Measurements from ENCODE around the gene APOBEC3B. TPM values are rescaled to one million over a fixed set of nuclear protein-coding genes. Genes with fewer than 3 reads are reported as not detected.
A peak's percentile ranks its signal among the peaks of the same experiment; 100 is the strongest.
"Not testable (repeated sequence)": the region's sequence is repeated elsewhere in the genome, so short reads cannot be mapped to it uniquely, and the experiment has no call there.

Gene APOBEC3B
- polyA plus RNA-seq, 4 donors = 5.5 to 11.4 (median 7.1) TPM

- no peak for DNase-seq (ENCODE audit: low read depth in 4 of 4, low spot score in 3 of 4)
Observed at GRCh38 chr22:39024519-39025308, 42.6 kb downstream of the APOBEC3B start.

GRCh38 chr22:39026509-39027150, 44.5 kb downstream of the APOBEC3B start:
- no peak for DNase-seq (ENCODE audit: low read depth in 4 of 4, low spot score in 3 of 4)

GRCh38 chr22:39027717-39028116, 45.6 kb downstream of the APOBEC3B start:
- DNase-seq (ENCODE audit: low read depth in 4 of 4, low spot score in 3 of 4) = no peak

- DNase-seq (ENCODE audit: low read depth in 4 of 4, low spot score in 3 of 4) = no peak
Observed at GRCh38 chr22:39028281-39028680, 46.1 kb downstream of the APOBEC3B start.

GRCh38 chr22:39029227-39029626, 47.1 kb downstream of the APOBEC3B start:
- no peak for DNase-seq (ENCODE audit: low read depth in 4 of 4, low spot score in 3 of 4)

- no peak for DNase-seq (ENCODE audit: low read depth in 4 of 4, low spot score in 3 of 4)
Observed at GRCh38 chr22:39030705-39031104, 48.6 kb downstream of the APOBEC3B start.

- not testable (repeated sequence) for DNase-seq (ENCODE audit: low read depth in 4 of 4, low spot score in 3 of 4)
Observed at GRCh38 chr22:39031434-39032295, 49.5 kb downstream of the APOBEC3B start.

- DNase-seq (ENCODE audit: low read depth in 4 of 4, low spot score in 3 of 4) = not testable (repeated sequence)
Observed at GRCh38 chr22:39037071-39037470, 54.9 kb downstream of the APOBEC3B start.

GRCh38 chr22:39039306-39040126, 57.4 kb downstream of the APOBEC3B start:
- DNase-seq (ENCODE audit: low read depth in 4 of 4, low spot score in 3 of 4) = no peak

GRCh38 chr22:39040155-39040537, 58.0 kb downstream of the APOBEC3B start:
- not testable (repeated sequence) for DNase-seq (ENCODE audit: low read depth in 4 of 4, low spot score in 3 of 4)

- peak in 2 of 4 donors; percentile 16 to 26 for DNase-seq (ENCODE audit: low read depth in 4 of 4, low spot score in 3 of 4)
Observed at GRCh38 chr22:39040538-39041296, 58.6 kb downstream of the APOBEC3B start, which contains the start of gene APOBEC3F. APOBEC3F (plus strand) TSS chr22:39040864; CDS start chr22:39040961, 97 bp downstream.

GRCh38 chr22:39041908-39042307, 59.8 kb downstream of the APOBEC3B start:
- DNase-seq (ENCODE audit: low read depth in 4 of 4, low spot score in 3 of 4) = no peak

Other genes starting within 250 kb of the APOBEC3B start
- gene SUN2, start 226.3 kb upstream of the APOBEC3B start, polyA plus RNA-seq (ENCODE audit: insufficient read length in 4 of 4) = 10 to 100 TPM; 48.2 to 72.2 (median 51.9) TPM
- gene DNAL4, start 188.2 kb upstream of the APOBEC3B start, polyA plus RNA-seq (ENCODE audit: insufficient read length in 4 of 4) = 10 to 100 TPM; 15.7 to 37.8 (median 33.1) TPM
- 10 to 100 TPM in 1 of 4 donors, 1 to 10 TPM in 3; 4.3 to 11.0 (median 4.9) TPM for gene NPTXR, start 138.3 kb upstream of the APOBEC3B start, polyA plus RNA-seq (ENCODE audit: insufficient read length in 4 of 4)
- gene CBX6, start 110.1 kb upstream of the APOBEC3B start, polyA plus RNA-seq (ENCODE audit: insufficient read length in 4 of 4) = 10 to 100 TPM; 35.9 to 59.2 (median 42.2) TPM
- gene APOBEC3A, start 24.7 kb upstream of the APOBEC3B start, polyA plus RNA-seq (ENCODE audit: insufficient read length in 4 of 4) = 1 to 10 TPM in 1 of 4 donors, under 1 TPM in 2, not detected in 1; 0.19 to 1.1 (median 0.21) TPM
- gene APOBEC3C, start 31.9 kb downstream of the APOBEC3B start, polyA plus RNA-seq (ENCODE audit: insufficient read length in 4 of 4) = 10 to 100 TPM in 3 of 4 donors, 1 to 10 TPM in 1; 10.0 to 23.4 (median 11.2) TPM
- gene APOBEC3D, start 38.8 kb downstream of the APOBEC3B start, polyA plus RNA-seq (ENCODE audit: insufficient read length in 4 of 4) = 1 to 10 TPM in 3 of 4 donors, under 1 TPM in 1; 0.57 to 2.2 (median 1.1) TPM
- gene APOBEC3F, start 58.5 kb downstream of the APOBEC3B start, polyA plus RNA-seq (ENCODE audit: insufficient read length in 4 of 4) = 1 to 10 TPM; 6.7 to 9.0 (median 8.5) TPM
- gene APOBEC3G, start 94.9 kb downstream of the APOBEC3B start, polyA plus RNA-seq (ENCODE audit: insufficient read length in 4 of 4) = 10 to 100 TPM in 1 of 4 donors, 1 to 10 TPM in 3; 6.8 to 10.2 (median 7.6) TPM
- under 1 TPM in 2 of 4 donors, not detected in 2; 0.17 to 0.20 TPM for gene APOBEC3H, start 114.9 kb downstream of the APOBEC3B start, polyA plus RNA-seq (ENCODE audit: insufficient read length in 4 of 4)
- gene CBX7, start 170.3 kb downstream of the APOBEC3B start, polyA plus RNA-seq (ENCODE audit: insufficient read length in 4 of 4) = 10 to 100 TPM in 1 of 4 donors, 1 to 10 TPM in 3; 5.3 to 11.3 (median 7.2) TPM